GM21360 (cell line): Measurements from ENCODE around the gene ROBO2.

Source experiments
- ATAC-seq: cut with Tn5 transposase; IDR thresholded peaks from one replicate; pipeline ENCODE4 v1.9.1; 2021; ENCODE audit warnings: mild to moderate bottlenecking, moderate library complexity; ENCODE audit not compliant: unreplicated experiment

The ROBO2 gene

GRCh38 chr3:77248420-77248819 is 208.5 kb downstream of the ROBO2 start:
- ATAC-seq: no peak

GRCh38 chr3:77251136-77251535 is 211.2 kb downstream of the ROBO2 start:
- no peak for ATAC-seq

- ATAC-seq: peak; percentile 57
Measured at GRCh38 chr3:77254967-77255831, 215.3 kb downstream of the ROBO2 start.

- no peak for ATAC-seq
Measured at GRCh38 chr3:77256584-77257503, 216.9 kb downstream of the ROBO2 start.

GRCh38 chr3:77259694-77260093 is 219.8 kb downstream of the ROBO2 start:
- ATAC-seq: no peak

GRCh38 chr3:77262361-77262760 is 222.5 kb downstream of the ROBO2 start:
- no peak for ATAC-seq

GRCh38 chr3:77267589-77267988 is 227.7 kb downstream of the ROBO2 start:
- no peak for ATAC-seq

GRCh38 chr3:77271306-77271705 is 231.4 kb downstream of the ROBO2 start:
- ATAC-seq: no peak

- no peak for ATAC-seq
Measured at GRCh38 chr3:77271711-77272110, 231.8 kb downstream of the ROBO2 start.

- no peak for ATAC-seq
Measured at GRCh38 chr3:77279276-77279675, 239.4 kb downstream of the ROBO2 start.

GRCh38 chr3:77281721-77282120 is 241.8 kb downstream of the ROBO2 start:
- ATAC-seq: no peak

GRCh38 chr3:77283108-77283507 is 243.2 kb downstream of the ROBO2 start:
- no peak for ATAC-seq

GRCh38 chr3:77288348-77288747 is 248.4 kb downstream of the ROBO2 start:
- no peak for ATAC-seq

GRCh38 chr3:77296527-77296926 is 256.6 kb downstream of the ROBO2 start:
- no peak for ATAC-seq

GRCh38 chr3:77298417-77298816 is 258.5 kb downstream of the ROBO2 start:
- no peak for ATAC-seq

- no peak for ATAC-seq
Measured at GRCh38 chr3:77303955-77304699, 264.2 kb downstream of the ROBO2 start.

- ATAC-seq: no peak
Measured at GRCh38 chr3:77304700-77305021, 264.8 kb downstream of the ROBO2 start.

GRCh38 chr3:77309460-77309859 is 269.6 kb downstream of the ROBO2 start:
- ATAC-seq: no peak

GRCh38 chr3:77313843-77314242 is 273.9 kb downstream of the ROBO2 start:
- no peak for ATAC-seq

- ATAC-seq: no peak
Measured at GRCh38 chr3:77319711-77320110, 279.8 kb downstream of the ROBO2 start.

- no peak for ATAC-seq
Measured at GRCh38 chr3:77320514-77320913, 280.6 kb downstream of the ROBO2 start.
